Right hindlimb (tissue), 1 donor: Measurements from ENCODE around the gene LBX1.
A peak's percentile ranks its signal among the peaks of the same experiment; 100 is the strongest.

Experiments
- DNase-seq: peaks from one replicate; pipeline ENCODE4 v3.0.0-alpha.2; 2018

The LBX1 gene, protein sequence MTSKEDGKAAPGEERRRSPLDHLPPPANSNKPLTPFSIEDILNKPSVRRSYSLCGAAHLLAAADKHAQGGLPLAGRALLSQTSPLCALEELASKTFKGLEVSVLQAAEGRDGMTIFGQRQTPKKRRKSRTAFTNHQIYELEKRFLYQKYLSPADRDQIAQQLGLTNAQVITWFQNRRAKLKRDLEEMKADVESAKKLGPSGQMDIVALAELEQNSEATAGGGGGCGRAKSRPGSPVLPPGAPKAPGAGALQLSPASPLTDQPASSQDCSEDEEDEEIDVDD

DNA sequence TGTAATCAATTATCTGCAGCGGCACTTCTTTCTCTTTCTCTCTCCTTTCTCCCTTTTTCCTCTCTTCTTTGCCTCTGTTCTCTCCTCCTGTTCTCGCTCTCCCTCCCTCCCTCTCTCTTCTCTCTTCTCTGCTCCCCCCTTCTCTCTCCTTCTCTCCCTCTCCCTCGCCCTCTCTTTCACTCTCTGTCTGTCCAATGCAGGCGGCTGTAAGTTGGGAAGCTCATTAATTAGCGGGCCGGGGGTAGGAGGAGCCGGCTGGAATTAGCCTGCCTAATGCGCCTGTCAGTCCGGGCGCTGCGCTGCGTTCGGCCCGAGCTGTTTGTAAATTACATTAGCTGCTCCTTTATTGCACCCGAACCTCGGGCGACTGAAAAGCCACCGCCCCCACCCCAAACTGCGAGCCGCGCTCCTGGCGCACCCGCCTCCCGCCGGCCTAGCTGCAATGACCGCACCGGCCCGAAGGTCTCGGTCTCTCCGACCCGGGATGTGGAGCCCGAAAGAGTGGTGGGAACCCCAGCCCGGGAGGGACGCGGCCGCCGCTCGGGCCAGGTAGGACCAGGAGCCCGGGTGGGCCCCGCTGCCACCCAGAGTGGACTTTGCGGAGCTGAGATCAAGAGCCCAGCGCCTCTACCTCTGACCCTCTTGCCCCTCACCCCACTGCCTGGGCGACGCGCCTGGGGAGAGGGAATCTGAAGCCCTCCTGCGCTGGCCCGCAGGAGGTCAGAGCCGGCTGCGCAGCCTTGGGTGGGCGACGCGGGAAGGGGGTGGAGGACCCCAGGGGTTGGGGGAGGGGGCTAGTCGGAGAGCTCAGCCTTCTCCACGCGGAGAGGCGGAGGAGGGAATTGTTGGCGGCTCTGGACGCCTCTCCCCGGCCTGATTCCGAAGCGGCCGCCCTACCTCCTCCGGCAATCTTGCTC, at the start of gene LBX1:
Gene LBX1, minus strand, starts transcription at position 198 of the 917 bp plus-strand sequence. CDS start 648 bp downstream, outside the sequence.
- no peak for DNase-seq

DNA sequence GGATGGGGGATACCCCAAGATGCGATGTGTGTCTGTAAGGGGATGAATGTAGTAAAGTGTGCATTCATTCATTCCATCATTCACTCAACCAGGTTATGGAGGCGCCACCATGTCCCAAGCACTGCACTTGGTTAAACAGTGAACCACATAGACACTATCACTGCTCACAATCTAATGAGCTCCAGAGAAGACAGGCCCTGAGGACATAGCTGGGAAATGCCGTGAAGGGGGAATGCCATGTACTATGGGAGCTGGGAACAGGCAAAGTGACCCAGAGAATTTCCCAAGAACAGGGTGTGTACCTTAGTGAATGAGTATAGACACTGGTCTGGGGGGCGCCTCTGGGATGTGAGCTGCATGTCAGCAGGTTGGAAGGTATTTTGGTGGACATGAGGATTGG, 44.5 kb upstream of the LBX1 start:
- no peak for DNase-seq

DNA sequence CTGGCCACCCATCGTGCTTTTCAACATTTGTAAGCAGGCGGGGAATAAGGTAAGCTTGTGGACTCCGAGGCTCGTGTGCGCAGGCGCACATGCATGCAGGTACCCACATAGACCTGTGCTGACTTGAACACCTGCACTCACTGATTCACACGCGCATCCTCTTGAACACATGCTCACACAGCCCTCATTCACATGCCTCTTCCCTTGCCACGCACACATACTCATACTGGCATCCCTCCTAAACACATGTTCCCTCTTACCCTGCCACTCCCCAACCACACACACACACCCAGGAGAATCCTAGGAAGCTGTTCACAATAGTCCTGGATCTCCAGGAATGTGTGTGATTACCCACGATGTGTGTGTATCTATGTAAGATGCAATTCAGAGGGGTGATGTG, 44.1 kb upstream of the LBX1 start:
- no peak for DNase-seq

DNA sequence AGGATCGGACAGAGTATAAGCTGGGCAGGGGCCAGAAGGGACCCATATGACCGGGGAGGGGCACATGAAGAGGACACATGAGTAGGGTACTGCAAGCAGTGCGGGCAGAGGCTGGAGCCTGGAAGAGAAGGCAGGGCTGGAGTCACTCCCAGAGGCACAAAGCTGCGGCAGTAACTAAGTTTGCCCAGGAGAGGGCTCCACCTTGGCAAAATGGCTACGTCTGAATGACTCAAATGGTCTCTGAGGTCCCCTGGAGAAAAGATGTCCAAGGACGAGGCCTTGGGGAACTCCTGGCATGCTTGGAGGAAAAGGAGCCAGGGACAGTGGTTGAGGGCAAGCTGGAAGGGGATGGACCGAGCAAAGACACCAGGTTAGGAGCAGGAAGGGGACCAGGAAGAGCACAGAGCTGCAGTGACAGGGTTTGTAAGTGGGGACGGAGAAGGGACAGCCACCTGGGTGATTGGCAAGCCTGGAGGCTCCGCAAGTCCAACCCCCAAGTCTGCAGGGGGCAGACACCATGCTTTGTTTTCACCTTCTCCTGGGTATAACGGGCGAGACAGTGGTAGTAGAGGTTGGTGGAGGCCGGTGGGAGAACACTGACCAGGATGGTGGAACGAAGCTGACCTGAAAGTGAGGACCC, 43.1 kb upstream of the LBX1 start:
- peak; percentile 66 for DNase-seq

DNA sequence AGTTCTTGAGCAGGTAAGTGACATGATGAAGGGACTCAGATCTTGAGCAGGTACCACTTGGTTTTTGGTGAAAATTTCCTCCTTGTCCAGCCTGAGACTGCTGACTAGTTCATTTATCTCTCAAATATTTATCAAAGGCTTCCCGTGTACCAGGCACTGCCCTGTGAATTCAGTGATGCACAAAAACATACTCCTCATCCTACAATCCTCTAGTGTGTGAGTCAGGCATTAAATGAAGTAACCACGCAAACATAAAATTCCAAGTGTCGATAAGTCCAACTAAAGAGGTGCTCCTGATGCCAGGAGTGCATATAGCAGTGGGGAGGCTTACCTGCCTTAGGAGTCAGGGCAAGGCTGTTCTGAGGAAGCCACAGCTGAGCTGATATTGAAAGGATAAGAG, 41.5 kb upstream of the LBX1 start:
- no peak for DNase-seq

DNA sequence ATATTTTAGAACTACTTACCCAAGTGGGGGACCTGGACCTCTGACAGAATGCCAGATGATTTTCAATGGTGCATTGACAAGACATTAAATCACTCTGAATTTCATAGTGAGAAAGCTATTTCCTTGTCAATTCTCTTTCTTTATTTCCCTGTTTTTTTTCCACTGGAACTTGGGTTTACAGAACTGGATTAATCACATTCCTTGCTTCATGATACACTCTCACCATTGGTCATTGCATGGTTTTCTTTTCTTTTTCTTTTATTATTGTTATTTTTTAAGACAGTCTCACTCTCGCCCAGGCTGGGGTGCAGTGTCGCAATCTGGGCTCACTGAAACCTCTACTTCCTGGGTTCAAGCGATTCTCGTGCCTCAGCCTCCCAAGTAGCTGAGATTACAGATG, 38.5 kb upstream of the LBX1 start:
- no peak for DNase-seq

DNA sequence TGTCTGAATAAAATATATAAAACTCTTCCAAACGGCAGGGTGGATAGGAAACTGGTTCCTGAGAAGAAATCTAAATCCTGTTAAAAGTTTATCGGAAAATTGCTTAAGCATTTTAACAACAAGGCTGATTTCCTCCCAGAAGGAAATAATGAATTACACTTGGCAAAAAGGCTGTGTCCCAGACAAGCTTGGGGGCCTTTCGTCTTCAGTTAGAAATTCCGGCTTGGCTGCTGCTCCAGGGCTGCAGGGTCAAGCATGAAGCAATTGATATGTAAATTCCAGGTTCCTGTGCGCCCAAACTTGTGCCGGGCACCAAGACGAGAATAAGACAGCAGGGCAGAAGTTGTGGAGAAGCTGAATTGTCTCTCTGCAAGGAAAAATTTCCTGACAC, 38.0 kb upstream of the LBX1 start:
- no peak for DNase-seq

DNA sequence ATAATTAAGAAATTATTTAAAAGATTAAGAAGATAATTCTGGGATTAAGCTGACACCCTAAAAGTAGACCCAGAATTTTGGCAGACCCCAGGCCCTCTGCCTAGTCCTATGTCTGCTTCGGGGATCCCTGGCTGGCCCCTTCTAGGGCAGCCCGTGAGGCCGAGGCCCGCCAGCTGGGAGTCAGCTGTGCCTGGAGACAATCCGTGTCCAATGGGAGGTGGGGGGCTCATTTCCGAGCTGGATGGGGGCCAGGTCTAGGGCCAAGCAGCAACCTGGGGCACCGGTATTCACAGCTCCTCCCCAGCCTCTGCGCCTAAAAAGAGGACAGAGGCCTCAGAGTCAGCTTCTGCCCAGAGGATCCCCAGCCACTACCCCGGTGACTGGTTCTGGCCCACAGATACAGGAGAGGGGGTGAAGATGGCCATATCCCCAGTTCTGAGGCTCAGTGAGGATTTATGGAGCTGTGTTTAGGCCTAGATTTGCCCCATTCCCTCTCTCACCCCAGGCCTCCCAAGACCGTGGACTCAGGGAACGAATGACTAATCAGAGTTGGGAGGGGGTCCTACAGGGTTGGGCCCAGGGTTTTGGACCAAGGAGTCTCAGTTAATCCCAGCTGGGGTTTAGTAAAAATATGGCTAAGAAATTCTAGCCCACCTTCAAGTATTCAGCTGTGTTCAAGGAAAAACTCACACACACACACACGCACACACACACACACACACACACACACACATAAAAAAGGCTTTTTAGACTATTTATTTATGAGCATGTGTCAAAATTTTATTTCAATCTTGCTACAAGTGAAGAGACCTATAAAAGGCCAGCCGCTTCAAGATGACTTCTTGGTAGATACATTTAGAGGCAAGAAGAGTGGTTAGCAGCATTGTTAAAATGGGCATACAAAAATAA, 37.4 kb upstream of the LBX1 start:
- no peak for DNase-seq

DNA sequence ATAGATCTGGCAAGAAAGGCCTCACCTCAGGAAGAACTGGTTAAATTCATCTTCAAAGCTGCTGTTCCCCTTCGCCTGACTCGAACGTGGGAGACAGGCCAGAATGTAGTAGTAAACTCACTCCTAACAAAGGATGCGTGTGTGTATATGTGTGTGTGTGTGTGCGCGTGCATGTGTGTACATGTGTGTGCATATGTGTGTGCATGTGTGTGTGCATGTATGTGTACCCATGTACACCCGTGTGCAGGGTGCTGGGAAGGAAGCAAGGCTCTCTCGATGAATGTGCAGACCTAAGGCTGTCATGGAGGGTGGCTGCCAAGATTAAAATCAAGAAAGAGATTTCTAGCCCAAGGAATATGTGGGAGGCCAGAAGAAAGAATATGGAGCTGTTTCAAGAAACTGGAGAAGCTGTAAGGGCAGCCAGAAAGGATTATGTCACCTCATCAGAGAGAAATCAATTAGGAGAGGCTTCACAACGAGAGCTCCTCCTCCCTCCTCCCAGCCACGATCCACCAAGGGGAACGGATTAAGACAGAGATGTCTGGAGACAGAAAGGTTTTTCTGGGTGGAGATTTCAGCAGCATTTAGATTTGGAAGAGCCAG, 34.0 kb upstream of the LBX1 start:
- DNase-seq = no peak

DNA sequence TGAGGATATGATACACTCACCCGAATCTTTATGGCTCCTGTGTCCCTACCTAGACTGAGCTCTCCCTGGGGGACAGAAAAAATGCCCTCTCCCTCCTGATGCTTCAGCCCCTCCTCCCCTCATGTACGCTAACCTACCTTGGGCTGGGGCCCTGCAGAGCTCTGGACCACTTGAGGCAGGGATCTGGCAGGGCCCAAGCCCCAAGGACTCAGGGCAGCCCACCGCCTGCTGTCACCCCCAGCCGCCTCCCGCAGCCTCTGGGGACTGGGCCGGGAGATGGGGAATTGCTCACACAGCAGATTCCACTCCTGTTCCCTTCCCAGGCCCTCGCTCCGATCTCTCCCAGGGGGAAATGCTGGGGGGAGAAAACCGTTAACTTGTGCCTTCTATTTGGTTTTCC, 32.9 kb upstream of the LBX1 start:
- DNase-seq = no peak

DNA sequence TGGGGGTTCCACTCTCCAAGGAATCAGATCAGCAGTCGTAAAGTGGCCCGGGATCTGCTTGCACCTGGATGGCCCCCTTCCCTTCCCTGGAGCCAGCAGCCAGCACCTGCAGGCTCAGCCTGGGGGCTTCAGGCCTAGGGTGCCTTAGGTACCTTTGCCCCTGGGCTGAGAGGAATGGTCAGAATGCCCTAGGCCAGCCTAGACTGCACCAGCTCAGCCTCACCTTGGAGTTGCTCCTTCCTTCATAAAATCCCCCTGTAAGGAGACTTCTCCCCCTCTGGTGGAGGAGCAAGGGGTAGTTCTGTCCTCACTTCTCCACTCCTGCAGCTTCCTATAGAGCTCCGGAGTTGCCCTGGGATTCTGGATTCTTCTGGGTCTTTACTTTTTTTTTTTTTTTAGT, 32.4 kb upstream of the LBX1 start:
- no peak for DNase-seq

DNA sequence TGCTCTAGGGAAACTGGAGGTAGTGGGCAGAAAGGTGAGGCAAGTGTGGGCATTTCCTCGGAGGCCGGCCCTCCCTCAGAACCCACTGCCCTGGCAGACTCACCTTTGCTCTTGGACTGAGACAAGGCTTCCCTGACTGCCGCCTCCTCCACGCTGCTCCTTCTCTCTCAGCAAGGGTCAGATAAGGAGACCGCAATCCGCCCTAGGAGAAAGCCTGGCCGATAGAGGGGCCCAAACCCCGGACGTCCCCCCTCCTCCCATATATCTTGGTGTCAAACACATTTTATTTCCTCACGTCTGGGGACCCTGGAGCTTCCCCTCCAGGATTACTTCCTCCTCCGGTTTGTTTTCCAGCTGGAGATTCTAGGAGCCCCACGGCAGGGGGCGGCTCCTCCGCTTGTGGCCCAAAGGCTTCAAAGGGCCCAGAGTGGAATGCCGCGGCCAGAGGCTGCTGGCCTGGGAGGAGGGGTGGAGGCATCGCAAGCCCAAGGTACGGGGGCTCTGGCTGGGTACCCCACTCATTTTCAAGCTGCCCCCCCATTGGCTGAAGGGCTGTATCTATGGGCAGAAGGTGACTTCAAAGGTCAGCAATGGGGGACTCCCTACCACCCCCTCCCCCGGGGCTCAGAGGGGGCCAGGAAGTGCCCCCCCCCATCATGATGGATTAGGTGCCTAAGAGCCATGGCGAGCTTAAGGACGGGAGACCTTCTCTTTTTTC, 31.7 kb upstream of the LBX1 start:
- no peak for DNase-seq

DNA sequence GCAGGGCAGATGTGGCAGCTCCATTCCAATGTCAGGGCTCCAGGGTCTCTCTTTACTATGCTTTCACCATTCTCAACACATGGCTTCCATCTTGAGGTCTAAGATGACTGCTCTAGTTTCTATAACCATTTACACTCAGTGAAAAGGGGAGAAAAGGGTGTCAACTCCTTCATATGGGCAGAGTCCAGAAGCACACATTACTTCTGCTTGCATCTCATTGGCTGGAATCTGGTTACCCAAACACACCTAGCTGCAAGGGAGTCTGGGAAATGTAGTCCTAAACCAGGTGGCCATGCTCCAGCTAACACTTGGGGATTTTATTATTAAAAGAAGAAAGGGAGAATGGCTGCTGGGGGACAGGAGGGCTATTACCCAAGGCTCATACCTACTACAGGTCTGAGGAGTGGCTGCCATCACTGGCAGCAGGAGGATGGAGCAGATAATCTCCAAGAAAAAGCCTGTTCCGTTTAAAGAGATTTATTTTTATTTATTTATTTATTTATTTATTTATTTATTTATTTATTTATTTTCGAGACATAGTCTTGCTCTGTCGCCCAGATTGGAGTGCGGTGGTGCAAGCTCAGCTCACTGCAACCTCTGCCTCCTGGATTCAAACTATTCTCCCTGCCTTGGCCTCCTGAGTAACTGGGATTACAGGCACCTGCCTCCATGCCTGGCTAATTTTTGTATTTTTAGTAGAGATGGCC, 29.1 kb upstream of the LBX1 start:
- DNase-seq = no peak

DNA sequence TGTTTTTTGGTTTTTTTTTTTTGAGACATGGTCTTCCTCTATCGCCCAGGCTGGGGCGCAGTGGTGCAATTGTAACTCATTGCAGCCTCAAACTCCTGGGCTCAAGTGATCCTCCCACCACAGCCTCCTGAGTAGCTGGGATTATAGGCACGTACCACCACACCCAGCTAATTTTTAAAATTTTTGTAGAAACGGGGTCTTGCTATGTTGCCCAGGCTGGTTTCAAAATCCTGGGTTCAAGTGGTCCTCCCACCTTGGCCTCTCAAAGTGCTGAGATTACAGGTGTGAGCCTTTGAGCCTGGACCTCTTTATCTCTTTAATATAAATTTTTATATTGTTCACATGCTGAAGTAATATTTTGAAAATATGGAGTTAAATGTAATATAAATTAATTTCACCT, 28.2 kb upstream of the LBX1 start:
- no peak for DNase-seq

DNA sequence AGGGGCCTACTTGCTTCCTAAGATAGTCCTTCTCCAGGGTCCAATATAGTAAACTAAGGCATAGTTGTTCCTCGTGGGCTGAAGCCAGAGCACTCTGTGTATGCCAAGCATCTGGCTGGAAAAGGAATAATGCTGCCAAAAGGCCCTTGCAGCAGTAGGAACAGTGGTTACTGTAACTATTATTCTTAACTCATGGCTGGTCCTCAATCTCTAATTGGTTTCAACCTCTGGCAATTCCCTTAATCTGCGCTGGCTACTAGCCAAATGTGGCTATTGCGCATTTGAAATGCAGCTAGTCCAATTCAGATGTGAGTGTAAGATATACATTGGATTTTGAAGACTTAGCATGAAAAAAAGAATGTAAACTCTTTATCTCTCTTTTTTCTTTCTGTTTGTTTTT, 27.8 kb upstream of the LBX1 start:
- no peak for DNase-seq

DNA sequence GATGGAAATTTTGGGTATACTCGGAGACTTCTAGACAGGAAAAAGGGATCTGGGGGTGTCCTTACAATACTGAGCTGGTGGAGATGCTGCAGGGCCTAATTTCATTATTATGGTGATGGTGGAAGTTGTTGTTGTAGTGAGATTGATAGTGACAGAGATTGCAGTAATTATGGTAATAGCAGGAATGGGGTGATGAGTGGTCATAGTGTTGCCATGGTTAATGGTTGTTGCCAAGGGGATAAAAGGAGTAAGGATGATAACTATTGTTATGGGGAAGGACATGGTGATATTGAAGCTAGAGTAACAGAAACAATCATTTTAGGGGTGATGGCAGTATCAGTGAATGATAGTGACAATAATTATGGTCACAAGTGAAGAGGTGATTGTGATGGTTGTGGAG, 27.1 kb upstream of the LBX1 start:
- no peak for DNase-seq

DNA sequence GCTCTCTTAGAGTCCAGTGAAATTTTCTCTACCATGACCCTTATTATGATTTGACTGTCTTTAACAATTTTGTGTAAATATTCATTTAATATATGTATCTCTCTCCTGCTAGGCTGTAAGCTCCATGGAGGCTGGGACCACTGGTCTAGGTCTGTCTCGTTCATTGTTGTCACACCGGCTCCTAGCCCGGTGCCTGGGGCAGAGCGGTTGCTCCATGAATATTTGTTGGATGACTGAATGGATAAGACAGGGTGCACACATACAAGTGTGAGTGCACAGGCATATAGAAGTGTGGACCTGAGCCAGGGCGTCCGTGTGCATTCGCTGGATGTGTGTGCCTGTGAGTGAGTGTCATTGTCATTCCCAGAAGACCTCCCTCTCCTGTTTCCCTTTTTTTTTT, 20.9 kb upstream of the LBX1 start:
- DNase-seq = no peak

DNA sequence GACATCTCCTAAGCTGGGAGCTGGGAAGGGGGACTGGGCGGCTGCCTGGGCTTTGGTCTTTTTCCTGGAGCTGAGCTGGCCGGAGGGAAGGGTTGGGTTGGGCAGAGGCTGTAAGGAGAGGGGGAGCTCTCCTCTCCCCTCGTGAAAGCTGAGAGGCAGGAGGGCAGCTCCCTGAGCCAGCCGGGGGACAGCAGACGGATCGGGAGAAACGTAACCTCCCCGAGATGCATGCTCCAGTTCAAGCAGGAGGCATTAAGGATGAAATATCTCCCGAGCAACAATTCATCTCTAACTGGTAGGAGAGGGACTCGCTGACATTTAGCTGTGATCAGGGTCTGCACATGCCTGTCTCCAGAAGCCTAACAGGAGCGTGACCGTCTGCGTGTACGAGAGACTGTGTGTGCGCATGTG, 19.9 kb upstream of the LBX1 start:
- no peak for DNase-seq

DNA sequence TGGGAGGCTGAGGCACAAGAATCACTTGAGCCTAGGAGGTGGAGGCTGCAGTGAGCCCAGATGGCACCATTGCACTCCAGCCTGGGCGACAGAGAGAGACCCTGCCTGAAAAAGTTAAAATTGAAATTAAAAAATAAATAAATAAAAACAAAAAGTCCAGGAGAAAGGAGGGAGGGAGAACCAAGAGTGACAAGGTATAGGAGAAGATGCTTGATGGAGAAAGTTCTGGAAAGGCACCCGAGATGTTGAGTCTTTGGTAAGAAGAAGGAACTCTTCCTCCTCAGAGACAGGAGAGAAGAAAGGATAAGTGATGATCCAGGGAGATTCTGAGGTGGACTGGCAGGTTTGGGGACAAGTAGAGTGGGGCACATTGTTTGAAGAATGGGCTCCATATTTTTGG, 17.4 kb upstream of the LBX1 start:
- no peak for DNase-seq

DNA sequence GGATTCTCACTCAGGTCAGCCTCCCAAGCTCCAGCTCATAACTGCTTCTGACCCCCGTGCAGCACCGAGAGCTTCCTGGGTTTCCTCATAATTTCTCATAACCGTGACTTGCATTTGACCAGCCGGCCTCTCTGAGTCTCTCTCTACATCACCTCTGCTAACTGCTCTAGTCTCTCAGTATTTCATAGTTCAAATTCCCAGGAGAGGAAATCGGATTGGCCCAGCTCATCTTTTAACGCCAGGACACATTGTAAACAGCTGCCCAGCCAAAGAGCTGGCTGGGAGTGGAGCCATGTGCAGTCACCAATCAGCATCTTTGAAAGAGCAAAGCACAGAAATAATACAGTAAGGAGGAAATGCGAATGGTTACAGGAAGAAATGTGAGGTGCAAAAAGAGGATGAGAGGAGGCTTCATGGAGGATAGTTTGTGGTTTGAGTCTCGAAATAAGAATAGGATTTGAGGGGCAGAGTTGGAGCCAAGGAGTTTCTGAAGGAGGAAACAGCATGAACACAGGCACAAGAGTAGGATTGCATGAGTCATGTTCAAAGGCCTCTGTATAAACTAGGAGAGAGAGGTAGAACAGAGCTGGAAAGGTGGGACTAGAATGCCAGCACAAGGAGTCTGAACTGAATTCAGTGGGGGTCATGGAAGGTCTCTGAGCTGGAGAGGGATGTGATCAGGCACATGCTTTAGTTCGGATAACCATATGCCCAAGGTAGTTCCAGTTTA, 15.2 kb upstream of the LBX1 start:
- DNase-seq = peak; percentile 64
